Measurements from ENCODE around the gene TSSC4. TPM values are rescaled to one million over a fixed set of nuclear protein-coding genes. Genes with fewer than 3 reads are reported as not detected.

The TSSC4 gene
- total RNA-seq, 1 donor from 2014 or later, result 40.6 TPM

- H3K4me3 ChIP-seq, result no peak overlapping the region
- H3K36me3 ChIP-seq, result peaks cover 21% of the 10 kb centered on the region
- no peaks in the 10 kb centered on the region for H3K9me3 ChIP-seq
- no peak for DNase-seq
- TF ChIP-seq CTCF (IDR thresholded peaks at IDR 0.05), result no peak
- intact Hi-C loops (cut with DNase I), result no loop called here
- peaks cover 21% of the 10 kb centered on the region for H3K4me1 ChIP-seq
- ATAC-seq, result no peak
- H3K27ac ChIP-seq, result no peak overlapping the region
- H3K27me3 ChIP-seq, result no peaks in the 10 kb centered on the region
Measured at GRCh38 chr11:2402890-2403645, 2.5 kb downstream of the TSSC4 start.

GRCh38 chr11:2404735-2405196 is 4.2 kb downstream of the TSSC4 start:
- intact Hi-C loops (cut with DNase I), result no loop called here
- no peak for TF ChIP-seq CTCF (IDR thresholded peaks at IDR 0.05)
- DNase-seq, result no peak
- Histone ChIP-seq H3K9me3 (no peaks in the 10 kb centered on the region), H3K4me1 (peaks cover 11% of the 10 kb centered on the region), H3K4me3 (no peak overlapping the region), H3K36me3 (peaks cover 16% of the 10 kb centered on the region), H3K27me3 (no peaks in the 10 kb centered on the region), H3K27ac (no peak overlapping the region)
- no peak for ATAC-seq

- no peak overlapping the region for H3K27ac ChIP-seq
- peaks cover 16% of the 10 kb centered on the region for H3K36me3 ChIP-seq
- no peaks in the 10 kb centered on the region for H3K9me3 ChIP-seq
- ATAC-seq, result no peak
- peaks cover 8% of the 10 kb centered on the region for H3K4me1 ChIP-seq
- H3K27me3 ChIP-seq, result peaks cover 5% of the 10 kb centered on the region
- DNase-seq, result no peak
- no peak overlapping the region for H3K4me3 ChIP-seq
- intact Hi-C loops (cut with DNase I), result no loop called here
- TF ChIP-seq CTCF (IDR thresholded peaks at IDR 0.05), result no peak
Measured at GRCh38 chr11:2406451-2406850, 5.9 kb downstream of the TSSC4 start.

GRCh38 chr11:2406878-2407410 is 6.4 kb downstream of the TSSC4 start:
- H3K4me3 ChIP-seq, result no peak overlapping the region
- H3K4me1 ChIP-seq, result peaks cover 3% of the 10 kb centered on the region
- H3K36me3 ChIP-seq, result peaks cover 16% of the 10 kb centered on the region
- H3K27ac ChIP-seq, result no peak overlapping the region
- peaks cover 5% of the 10 kb centered on the region for H3K27me3 ChIP-seq
- intact Hi-C loops (cut with DNase I), result no loop called here
- ATAC-seq (no peak), DNase-seq (no peak)
- H3K9me3 ChIP-seq, result no peaks in the 10 kb centered on the region
- TF ChIP-seq CTCF (IDR thresholded peaks at IDR 0.05), result no peak

GRCh38 chr11:2408671-2409070 is 8.1 kb downstream of the TSSC4 start:
- ATAC-seq (no peak), DNase-seq (no peak)
- intact Hi-C loops (cut with DNase I), result no loop called here
- peaks cover 1% of the 10 kb centered on the region for H3K36me3 ChIP-seq
- H3K4me3 ChIP-seq, result no peak overlapping the region
- H3K4me1 ChIP-seq, result no peaks in the 10 kb centered on the region
- no peak for TF ChIP-seq CTCF (IDR thresholded peaks at IDR 0.05)
- no peaks in the 10 kb centered on the region for H3K9me3 ChIP-seq
- no peak overlapping the region for H3K27ac ChIP-seq
- peaks cover 5% of the 10 kb centered on the region for H3K27me3 ChIP-seq
